ENCODE results near the gene OTUD4. TPM values are rescaled to one million over a fixed set of nuclear protein-coding genes. Genes with fewer than 3 reads are reported as not detected.

The OTUD4 gene
- total RNA-seq, 1 donor from 2014 or later: 47.4 TPM

DNA sequence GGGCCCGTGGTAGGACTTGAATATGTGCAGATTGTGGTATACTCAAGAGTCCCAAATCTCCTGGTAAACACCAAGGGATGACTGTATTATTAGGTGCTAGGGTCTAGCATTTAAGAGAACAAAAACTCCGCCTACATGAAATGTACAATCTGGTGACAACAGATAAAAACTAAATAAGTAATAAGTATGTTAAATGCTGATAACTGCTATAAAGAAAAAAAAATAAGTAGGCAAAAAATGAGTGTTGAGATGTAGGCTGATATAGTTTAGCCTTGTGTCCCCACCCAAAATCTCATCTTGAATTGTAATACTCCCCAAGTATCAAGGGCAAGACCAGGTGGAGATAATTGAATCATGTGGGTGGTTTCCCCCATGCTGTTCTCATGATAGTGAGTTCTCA, 23.4 kb downstream of the OTUD4 start:
- H3K27ac Mint-ChIP-seq (ENCODE audit: unreplicated experiment): no peak overlapping the region

DNA sequence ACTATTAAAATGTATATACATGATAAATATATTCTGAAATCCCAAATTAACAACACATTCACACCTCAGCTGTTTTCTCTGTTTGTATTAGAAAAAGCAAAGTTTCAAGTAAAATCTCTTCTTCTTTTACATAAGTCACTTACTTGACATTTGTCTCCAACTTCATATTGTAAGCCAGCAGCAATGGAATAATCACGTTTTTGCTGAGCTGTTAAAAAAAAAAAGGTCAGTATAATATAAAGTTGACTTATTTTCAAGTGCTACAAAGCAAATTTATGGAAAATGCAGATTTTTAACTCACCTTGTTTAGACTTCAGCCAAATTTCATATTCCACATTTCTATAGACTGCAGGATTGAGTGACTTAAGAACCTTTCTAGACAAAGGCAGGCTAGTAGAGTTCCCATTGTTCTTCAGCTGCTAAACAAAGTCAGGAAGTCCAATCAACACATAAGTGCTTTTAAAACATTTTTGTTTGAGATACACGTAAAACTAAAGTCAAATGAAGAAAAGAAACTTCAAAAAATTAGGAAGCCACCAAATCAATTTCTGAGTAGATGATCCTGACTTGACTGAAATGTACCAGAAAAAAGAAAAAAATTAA, 25.0 kb downstream of the OTUD4 start:
- Mint-ChIP-seq H3K27me3 (ENCODE audit: low read depth, unreplicated experiment) (no peaks in the 10 kb centered on the region), H3K4me1 (ENCODE audit: low read depth, unreplicated experiment) (no peaks in the 10 kb centered on the region), H3K36me3 (ENCODE audit: low read depth, unreplicated experiment) (peaks cover 7% of the 10 kb centered on the region), H3K27ac (ENCODE audit: unreplicated experiment) (no peak overlapping the region), H3K4me3 (ENCODE audit: unreplicated experiment) (no peak overlapping the region), H3K9me3 (ENCODE audit: unreplicated experiment) (no peaks in the 10 kb centered on the region)
- FAIRE-seq (no peak), DNase-seq (ENCODE audit: low read depth) (no peak)
- peaks cover 12% of the 10 kb centered on the region for H3K36me3 ChIP-seq (ENCODE audit: insufficient read depth, low read length)
- no peak overlapping the region for H3K4me2 ChIP-seq (ENCODE audit: low read length)
- H3K79me2 ChIP-seq (ENCODE audit: insufficient read depth, low read length): peaks cover 14% of the 10 kb centered on the region
- H3K4me3 ChIP-seq (ENCODE audit: insufficient read depth, low read depth, low read length): no peak overlapping the region
- H4K20me1 ChIP-seq (ENCODE audit: insufficient read depth, low read length): peaks cover 3% of the 10 kb centered on the region
- H3K27ac ChIP-seq (ENCODE audit: low read depth, low read length): no peak overlapping the region
- no peaks in the 10 kb centered on the region for H3K4me1 ChIP-seq (ENCODE audit: insufficient read depth, low read length)
- TF ChIP-seq, protein P1, sequence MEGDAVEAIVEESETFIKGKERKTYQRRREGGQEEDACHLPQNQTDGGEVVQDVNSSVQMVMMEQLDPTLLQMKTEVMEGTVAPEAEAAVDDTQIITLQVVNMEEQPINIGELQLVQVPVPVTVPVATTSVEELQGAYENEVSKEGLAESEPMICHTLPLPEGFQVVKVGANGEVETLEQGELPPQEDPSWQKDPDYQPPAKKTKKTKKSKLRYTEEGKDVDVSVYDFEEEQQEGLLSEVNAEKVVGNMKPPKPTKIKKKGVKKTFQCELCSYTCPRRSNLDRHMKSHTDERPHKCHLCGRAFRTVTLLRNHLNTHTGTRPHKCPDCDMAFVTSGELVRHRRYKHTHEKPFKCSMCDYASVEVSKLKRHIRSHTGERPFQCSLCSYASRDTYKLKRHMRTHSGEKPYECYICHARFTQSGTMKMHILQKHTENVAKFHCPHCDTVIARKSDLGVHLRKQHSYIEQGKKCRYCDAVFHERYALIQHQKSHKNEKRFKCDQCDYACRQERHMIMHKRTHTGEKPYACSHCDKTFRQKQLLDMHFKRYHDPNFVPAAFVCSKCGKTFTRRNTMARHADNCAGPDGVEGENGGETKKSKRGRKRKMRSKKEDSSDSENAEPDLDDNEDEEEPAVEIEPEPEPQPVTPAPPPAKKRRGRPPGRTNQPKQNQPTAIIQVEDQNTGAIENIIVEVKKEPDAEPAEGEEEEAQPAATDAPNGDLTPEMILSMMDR (IDR thresholded peaks at IDR 0.05; ENCODE audit: insufficient read depth, low read depth, low read length): no peak
- TF ChIP-seq EZH2 (IDR thresholded peaks at IDR 0.05; ENCODE audit: insufficient read depth, low read length): no peak
- H3K9ac ChIP-seq (ENCODE audit: low read length): no peak overlapping the region
- H3K9me3 ChIP-seq (ENCODE audit: insufficient read depth, low read depth, low read length): no peaks in the 10 kb centered on the region
- H2AFZ ChIP-seq (ENCODE audit: low read depth, low read length): no peak overlapping the region
- H3K27me3 ChIP-seq (ENCODE audit: insufficient read depth, low read length): no peaks in the 10 kb centered on the region

More for the DNA sequence above, 23.4 kb downstream of the OTUD4 start:
- no peak for FAIRE-seq
- H3K4me1 Mint-ChIP-seq (ENCODE audit: low read depth, unreplicated experiment): no peaks in the 10 kb centered on the region
- no peak for TF ChIP-seq EZH2 (IDR thresholded peaks at IDR 0.05; ENCODE audit: insufficient read depth, low read length)
- TF ChIP-seq, protein P1 (IDR thresholded peaks at IDR 0.05; ENCODE audit: insufficient read depth, low read depth, low read length): no peak
- no peak for DNase-seq (ENCODE audit: low read depth)
- H3K36me3 Mint-ChIP-seq (ENCODE audit: low read depth, unreplicated experiment): peaks cover 9% of the 10 kb centered on the region
- Histone ChIP-seq H3K27me3 (ENCODE audit: insufficient read depth, low read length) (no peaks in the 10 kb centered on the region), H3K9me3 (ENCODE audit: insufficient read depth, low read depth, low read length) (no peaks in the 10 kb centered on the region), H3K79me2 (ENCODE audit: insufficient read depth, low read length) (peaks cover 20% of the 10 kb centered on the region), H3K9ac (ENCODE audit: low read length) (no peak overlapping the region), H3K27ac (ENCODE audit: low read depth, low read length) (no peak overlapping the region), H3K4me3 (ENCODE audit: insufficient read depth, low read depth, low read length) (no peak overlapping the region), H4K20me1 (ENCODE audit: insufficient read depth, low read length) (peaks cover 7% of the 10 kb centered on the region), H3K4me1 (ENCODE audit: insufficient read depth, low read length) (no peaks in the 10 kb centered on the region), H3K36me3 (ENCODE audit: insufficient read depth, low read length) (peaks cover 19% of the 10 kb centered on the region), H2AFZ (ENCODE audit: low read depth, low read length) (no peak overlapping the region), H3K4me2 (ENCODE audit: low read length) (no peak overlapping the region)
- no peaks in the 10 kb centered on the region for H3K27me3 Mint-ChIP-seq (ENCODE audit: low read depth, unreplicated experiment)
- H3K9me3 Mint-ChIP-seq (ENCODE audit: unreplicated experiment): no peaks in the 10 kb centered on the region
- no peak overlapping the region for H3K4me3 Mint-ChIP-seq (ENCODE audit: unreplicated experiment)

DNA sequence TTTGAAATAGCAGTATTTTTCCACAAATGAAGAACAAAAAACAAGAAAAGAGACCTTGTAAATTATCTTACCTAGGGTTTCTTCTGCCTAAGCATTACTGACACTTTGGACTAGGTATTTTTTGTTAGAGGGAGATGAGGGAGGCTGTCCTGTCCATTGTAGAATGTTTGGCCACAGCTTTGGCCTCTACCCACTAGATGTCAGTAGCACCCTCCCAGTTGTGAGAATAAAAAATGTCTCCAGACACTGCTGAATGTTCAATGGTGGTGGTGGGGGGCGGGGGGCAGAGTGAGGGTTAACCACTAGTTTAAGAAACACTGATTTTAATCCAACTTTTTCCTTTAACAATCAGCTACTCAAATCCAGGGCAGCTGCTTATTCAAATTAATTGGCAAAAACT, 25.8 kb downstream of the OTUD4 start:
- H3K4me1 ChIP-seq (ENCODE audit: insufficient read depth, low read length): no peaks in the 10 kb centered on the region
- no peak overlapping the region for H3K4me3 Mint-ChIP-seq (ENCODE audit: unreplicated experiment)
- FAIRE-seq (no peak), DNase-seq (ENCODE audit: low read depth) (peak; percentile 8)
- H3K4me2 ChIP-seq (ENCODE audit: low read length): no peak overlapping the region
- no peak for TF ChIP-seq EZH2 (IDR thresholded peaks at IDR 0.05; ENCODE audit: insufficient read depth, low read length)
- TF ChIP-seq, protein P1 (IDR thresholded peaks at IDR 0.05; ENCODE audit: insufficient read depth, low read depth, low read length): peak; percentile 54
- peaks cover 18% of the 10 kb centered on the region for H3K36me3 ChIP-seq (ENCODE audit: insufficient read depth, low read length)
- H3K79me2 ChIP-seq (ENCODE audit: insufficient read depth, low read length): peaks cover 14% of the 10 kb centered on the region
- H3K9me3 Mint-ChIP-seq (ENCODE audit: unreplicated experiment): no peaks in the 10 kb centered on the region
- H2AFZ ChIP-seq (ENCODE audit: low read depth, low read length): no peak overlapping the region
- no peak overlapping the region for H3K4me3 ChIP-seq (ENCODE audit: insufficient read depth, low read depth, low read length)
- H3K27ac ChIP-seq (ENCODE audit: low read depth, low read length): no peak overlapping the region
- H3K36me3 Mint-ChIP-seq (ENCODE audit: low read depth, unreplicated experiment): peaks cover 10% of the 10 kb centered on the region
- no peaks in the 10 kb centered on the region for H3K4me1 Mint-ChIP-seq (ENCODE audit: low read depth, unreplicated experiment)
- H4K20me1 ChIP-seq (ENCODE audit: insufficient read depth, low read length): peaks cover 3% of the 10 kb centered on the region
- H3K27me3 Mint-ChIP-seq (ENCODE audit: low read depth, unreplicated experiment): no peaks in the 10 kb centered on the region
- no peaks in the 10 kb centered on the region for H3K9me3 ChIP-seq (ENCODE audit: insufficient read depth, low read depth, low read length)
- no peaks in the 10 kb centered on the region for H3K27me3 ChIP-seq (ENCODE audit: insufficient read depth, low read length)
- no peak overlapping the region for H3K9ac ChIP-seq (ENCODE audit: low read length)
- H3K27ac Mint-ChIP-seq (ENCODE audit: unreplicated experiment): no peak overlapping the region
